IMR-90 (cell line): ENCODE measurements around the gene CD207.

Source experiments
- BHLHE40 ChIP-seq: fragments of 150-350 bp; IDR thresholded peaks from 2 replicates; pipeline ENCODE4 v1.6.1; 2016; ENCODE audit warnings: mild to moderate bottlenecking, low read depth, low read length
- CEBPB ChIP-seq: IDR thresholded peaks from 2 replicates; pipeline ENCODE4 v1.6.1; 2012; ENCODE audit warnings: low read depth, low read length, improper control_type of control experiment
- CHD1 ChIP-seq: IDR thresholded peaks from 2 replicates; pipeline ENCODE4 v1.6.1; 2012; ENCODE audit warnings: low read depth, low read length, improper control_type of control experiment
- MXI1 ChIP-seq: IDR thresholded peaks from 2 replicates; pipeline ENCODE4 v1.6.1; 2012; ENCODE audit warnings: low read depth, mild to moderate bottlenecking, low read length, moderate library complexity, borderline replicate concordance
- NFE2L2 ChIP-seq: fragments of 150-350 bp; IDR thresholded peaks from 2 replicates; pipeline ENCODE4 v1.6.1; 2016; ENCODE audit warnings: low read depth, mild to moderate bottlenecking, low read length
- POLR2A ChIP-seq: IDR thresholded peaks from 2 replicates; pipeline ENCODE4 v1.6.1; 2012; ENCODE audit warnings: mild to moderate bottlenecking, low read depth, low read length
- RAD21 ChIP-seq: IDR thresholded peaks from 2 replicates; pipeline ENCODE4 v1.6.1; 2012; ENCODE audit warnings: low read length, improper control_type of control experiment
- SMC3 ChIP-seq: fragments of 150-350 bp; IDR thresholded peaks from 2 replicates; pipeline ENCODE4 v1.6.1; 2016; ENCODE audit warnings: low read depth, mild to moderate bottlenecking, antibody characterized with exemption, low read length, moderate library complexity
- TF ChIP-seq, protein P1 (sequence below): conservative IDR thresholded peaks from 2 replicates; pipeline ENCODE4 v1.5.1; 2012; ENCODE audit warnings: mild to moderate bottlenecking, low read depth, low read length, improper control_type of control experiment
- TF ChIP-seq, protein P2 (sequence below): fragments of 150-350 bp; IDR thresholded peaks from 2 replicates; pipeline ENCODE4 v1.6.1; 2017; ENCODE audit warnings: mild to moderate bottlenecking, antibody characterized with exemption, low read length, low read depth

DNA sequence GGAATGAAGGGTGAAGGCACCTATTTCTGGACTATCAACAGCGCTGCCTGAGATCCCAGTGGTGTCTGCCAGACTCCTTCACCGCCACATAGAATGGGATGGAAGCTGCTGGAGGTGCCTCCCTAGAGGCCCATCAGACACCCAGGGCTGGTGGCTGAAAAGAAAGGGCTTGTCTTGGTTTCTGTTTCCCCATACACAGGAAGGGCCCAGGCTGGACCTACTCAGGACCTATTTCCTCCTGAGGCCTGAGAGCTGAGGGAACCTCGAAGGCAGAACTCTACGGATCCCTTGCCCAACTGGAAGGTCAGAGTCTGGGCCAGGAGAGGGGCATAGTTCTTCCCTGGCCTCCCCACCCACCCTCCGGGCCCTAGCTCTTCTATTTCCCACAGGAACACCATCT is 12.4 kb downstream of the CD207 start:
- TF ChIP-seq RAD21, result no peak
- TF ChIP-seq CHD1, result no peak
- TF ChIP-seq, protein P1, sequence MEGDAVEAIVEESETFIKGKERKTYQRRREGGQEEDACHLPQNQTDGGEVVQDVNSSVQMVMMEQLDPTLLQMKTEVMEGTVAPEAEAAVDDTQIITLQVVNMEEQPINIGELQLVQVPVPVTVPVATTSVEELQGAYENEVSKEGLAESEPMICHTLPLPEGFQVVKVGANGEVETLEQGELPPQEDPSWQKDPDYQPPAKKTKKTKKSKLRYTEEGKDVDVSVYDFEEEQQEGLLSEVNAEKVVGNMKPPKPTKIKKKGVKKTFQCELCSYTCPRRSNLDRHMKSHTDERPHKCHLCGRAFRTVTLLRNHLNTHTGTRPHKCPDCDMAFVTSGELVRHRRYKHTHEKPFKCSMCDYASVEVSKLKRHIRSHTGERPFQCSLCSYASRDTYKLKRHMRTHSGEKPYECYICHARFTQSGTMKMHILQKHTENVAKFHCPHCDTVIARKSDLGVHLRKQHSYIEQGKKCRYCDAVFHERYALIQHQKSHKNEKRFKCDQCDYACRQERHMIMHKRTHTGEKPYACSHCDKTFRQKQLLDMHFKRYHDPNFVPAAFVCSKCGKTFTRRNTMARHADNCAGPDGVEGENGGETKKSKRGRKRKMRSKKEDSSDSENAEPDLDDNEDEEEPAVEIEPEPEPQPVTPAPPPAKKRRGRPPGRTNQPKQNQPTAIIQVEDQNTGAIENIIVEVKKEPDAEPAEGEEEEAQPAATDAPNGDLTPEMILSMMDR, result no peak
- TF ChIP-seq, protein P2, sequence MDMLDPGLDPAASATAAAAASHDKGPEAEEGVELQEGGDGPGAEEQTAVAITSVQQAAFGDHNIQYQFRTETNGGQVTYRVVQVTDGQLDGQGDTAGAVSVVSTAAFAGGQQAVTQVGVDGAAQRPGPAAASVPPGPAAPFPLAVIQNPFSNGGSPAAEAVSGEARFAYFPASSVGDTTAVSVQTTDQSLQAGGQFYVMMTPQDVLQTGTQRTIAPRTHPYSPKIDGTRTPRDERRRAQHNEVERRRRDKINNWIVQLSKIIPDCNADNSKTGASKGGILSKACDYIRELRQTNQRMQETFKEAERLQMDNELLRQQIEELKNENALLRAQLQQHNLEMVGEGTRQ, result no peak
- no peak for TF ChIP-seq BHLHE40
- TF ChIP-seq NFE2L2, result no peak
- no peak for TF ChIP-seq POLR2A
- TF ChIP-seq SMC3, result no peak
- TF ChIP-seq MXI1, result no peak
- TF ChIP-seq CEBPB, result no peak
